ENCODE data around the gene MAP2K1. TPM values are rescaled to one million over a fixed set of nuclear protein-coding genes. Genes with fewer than 3 reads are reported as not detected.
A peak's percentile ranks its signal among the peaks of the same experiment; 100 is the strongest.

MAP2K1 gene
- total RNA-seq, 2 experiments from 2014 or later: 33.8 to 34.7 TPM

DNA sequence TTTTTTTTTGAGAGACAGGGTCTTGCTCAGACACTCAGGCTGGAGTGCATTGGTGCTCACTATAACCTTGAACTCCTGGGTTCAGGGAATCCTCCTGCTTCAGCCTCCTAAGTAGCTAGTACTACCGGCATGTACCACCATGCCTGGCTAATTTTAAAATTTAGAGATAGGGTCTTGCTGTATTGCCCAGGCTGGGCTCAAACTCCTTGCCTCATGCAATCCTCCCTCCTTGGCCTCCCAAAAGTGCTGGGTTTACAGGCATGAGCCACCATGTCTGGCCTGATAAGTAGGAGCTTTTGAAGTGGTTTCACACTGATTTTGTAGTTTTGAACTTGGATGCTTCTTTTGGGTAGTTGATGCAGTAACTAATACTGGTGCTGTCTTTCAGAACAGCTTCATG lies 7.8 kb downstream of the MAP2K1 start:
- no peaks in the 10 kb centered on the region for H3K27me3 Mint-ChIP-seq
- no peak for TF ChIP-seq CTCF (IDR thresholded peaks at IDR 0.05)

DNA sequence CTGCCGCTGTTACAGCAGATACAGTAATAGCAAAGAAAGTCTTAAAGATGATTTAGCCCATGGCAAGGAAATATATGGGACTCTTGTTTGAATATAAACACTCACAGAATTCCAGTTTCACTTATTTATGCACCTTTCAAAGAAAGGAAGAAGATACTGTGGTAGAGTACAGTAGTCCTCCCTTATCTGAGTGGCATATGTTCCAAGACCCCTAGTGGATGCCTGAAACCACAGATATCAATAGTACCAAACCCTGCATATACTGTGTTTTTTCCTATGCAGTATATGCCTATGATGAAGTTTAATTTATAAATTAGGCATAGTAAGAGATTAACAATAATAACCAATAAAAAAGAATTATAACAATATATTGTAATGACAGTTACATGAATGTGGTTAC lies 8.2 kb downstream of the MAP2K1 start:
- Mint-ChIP-seq H3K27me3 (no peaks in the 10 kb centered on the region), H3K9me3 (no peaks in the 10 kb centered on the region), H3K27ac (peak overlapping the region; percentile 74), H3K36me3 (ENCODE audit: low read depth) (peaks cover 20% of the 10 kb centered on the region), H3K4me3 (peak overlapping the region; percentile 30), H3K4me1 (ENCODE audit: low read depth) (peaks cover 80% of the 10 kb centered on the region)
- Histone ChIP-seq H3K27me3 (ENCODE audit: control insufficient read depth in 1 of 2, insufficient read depth in 2 of 2, low read length in 2 of 2) (no peaks in the 10 kb centered on the region), H3K4me1 (ENCODE audit: insufficient read depth, low read length) (peaks cover 79% of the 10 kb centered on the region), H3K4me3 (ENCODE audit: low read length) (no peak overlapping the region), H3K36me3 (ENCODE audit: insufficient read depth, low read length) (peaks cover 15% of the 10 kb centered on the region), H3K27ac (ENCODE audit: low read depth in 1 of 2, low read length in 2 of 2) (peak overlapping the region in 1 of 2 donors; percentile 46), H3K9me3 (ENCODE audit: control insufficient read depth in 1 of 2, insufficient read depth in 1 of 2, low read length in 2 of 2) (no peaks in the 10 kb centered on the region)
- ChIA-PET POLR2A (no interaction called here), CTCF (interaction anchor here (0.7 to 1.8 kb wide), 4 partner anchors 8 to 524 kb away, joined by 3 to 6 read pairs (median 4); partner anchors contain the start of genes MAP2K1 and SNAPC5)
- TF ChIP-seq CTCF (IDR thresholded peaks at IDR 0.05): no peak
- DNase-seq: no peak
- intact Hi-C loops (cut with DNase I, micrococcal nuclease): loop anchor here in 1 of 2 experiments (2.0 kb wide), 1 partner anchor 16 kb away; no protein-coding TSS in a partner anchor
- ATAC-seq (ENCODE audit: poor library complexity): no peak

More for the DNA sequence above, 7.8 kb downstream of the MAP2K1 start:
- Histone ChIP-seq H3K27ac (ENCODE audit: low read depth in 1 of 2, low read length in 2 of 2) (peak overlapping the region in 1 of 2 donors; percentile 46), H3K4me3 (ENCODE audit: low read length) (no peak overlapping the region), H3K27me3 (ENCODE audit: control insufficient read depth in 1 of 2, insufficient read depth in 2 of 2, low read length in 2 of 2) (no peaks in the 10 kb centered on the region), H3K4me1 (ENCODE audit: insufficient read depth, low read length) (peaks cover 82% of the 10 kb centered on the region), H3K9me3 (ENCODE audit: control insufficient read depth in 1 of 2, insufficient read depth in 1 of 2, low read length in 2 of 2) (no peaks in the 10 kb centered on the region), H3K36me3 (ENCODE audit: insufficient read depth, low read length) (peaks cover 14% of the 10 kb centered on the region)
- Mint-ChIP-seq H3K4me3 (peak overlapping the region; percentile 1), H3K36me3 (ENCODE audit: low read depth) (peaks cover 20% of the 10 kb centered on the region), H3K4me1 (ENCODE audit: low read depth) (peaks cover 83% of the 10 kb centered on the region), H3K27ac (peak overlapping the region; percentile 74), H3K9me3 (no peaks in the 10 kb centered on the region)
- intact Hi-C loops (cut with DNase I, micrococcal nuclease): loop anchor here in 1 of 2 experiments (2.0 kb wide), 1 partner anchor 16 kb away; no protein-coding TSS in a partner anchor
- POLR2A ChIA-PET: no interaction called here
- CTCF ChIA-PET: interaction anchor here (0.7 to 1.8 kb wide), 3 partner anchors 8 to 103 kb away, joined by 3 to 6 read pairs (median 6); partner anchors contain the start of genes MAP2K1 and SNAPC5
- DNase-seq (peak in 1 of 14 experiments; percentile 24), ATAC-seq (ENCODE audit: poor library complexity) (no peak)

DNA sequence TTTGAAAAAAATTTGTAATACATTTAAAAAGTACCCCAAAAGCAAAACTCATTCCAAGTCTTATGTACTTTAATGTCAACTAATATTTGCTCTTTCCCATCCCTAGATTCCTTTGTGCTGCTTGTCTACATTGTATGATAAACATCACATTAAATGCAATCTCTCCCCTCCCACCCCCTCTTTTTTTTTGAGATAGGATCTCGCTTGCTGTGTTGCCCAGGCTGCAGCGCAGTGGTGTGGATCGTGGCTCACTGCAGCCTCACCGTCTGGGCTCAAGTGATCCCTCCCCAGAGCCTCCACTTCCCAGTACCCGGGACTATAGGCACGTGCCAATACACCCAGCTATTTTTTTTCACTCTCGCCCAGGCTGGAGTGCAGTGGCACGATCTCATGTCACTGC lies 12.6 kb downstream of the MAP2K1 start:
- Histone ChIP-seq H3K36me3 (ENCODE audit: insufficient read depth, low read length) (peaks cover 15% of the 10 kb centered on the region), H3K4me3 (ENCODE audit: low read length) (no peak overlapping the region), H3K9me3 (ENCODE audit: control insufficient read depth in 1 of 2, insufficient read depth in 1 of 2, low read length in 2 of 2) (no peaks in the 10 kb centered on the region), H3K27me3 (ENCODE audit: control insufficient read depth in 1 of 2, insufficient read depth in 2 of 2, low read length in 2 of 2) (no peaks in the 10 kb centered on the region), H3K27ac (ENCODE audit: low read depth in 1 of 2, low read length in 2 of 2) (no peak overlapping the region), H3K4me1 (ENCODE audit: insufficient read depth, low read length) (peaks cover 57% of the 10 kb centered on the region)
- Mint-ChIP-seq H3K27ac (peak overlapping the region; percentile 14), H3K9me3 (no peaks in the 10 kb centered on the region), H3K4me3 (no peak overlapping the region), H3K36me3 (ENCODE audit: low read depth) (peaks cover 23% of the 10 kb centered on the region), H3K27me3 (no peaks in the 10 kb centered on the region), H3K4me1 (ENCODE audit: low read depth) (peaks cover 82% of the 10 kb centered on the region)
- intact Hi-C loops (cut with DNase I, micrococcal nuclease): no loop called here
- no peak for TF ChIP-seq CTCF (IDR thresholded peaks at IDR 0.05)
- no peak for ATAC-seq (ENCODE audit: poor library complexity)
- POLR2A ChIA-PET: no interaction called here
- CTCF ChIA-PET: no interaction called here
- DNase-seq: no peak

Measured in CD4-positive, alpha-beta T cell (primary cell).